K562 (cell line): Measurements from ENCODE around the gene OR2B2. TPM values are rescaled to one million over a fixed set of nuclear protein-coding genes. Genes with fewer than 3 reads are reported as not detected.

Experiments
- BCOR ChIP-seq: fragments of 450-650 bp; IDR thresholded peaks from 2 replicates; pipeline ENCODE4 v1.6.1; 2016
- CHD2 ChIP-seq: IDR thresholded peaks from 2 replicates; pipeline ENCODE4 v1.6.1; 2011; ENCODE audit warnings: low read depth, low read length
- ETS2 ChIP-seq: IDR thresholded peaks from 2 replicates; pipeline ENCODE4 v1.6.1; 2016; ENCODE audit warnings: borderline replicate concordance, missing genetic modification characterization, mild to moderate bottlenecking, moderate library complexity, missing compliant biosample characterization; ENCODE audit not compliant: poor library complexity, severe bottlenecking
- HNRNPLL ChIP-seq: fragments of 200-400 bp; formaldehyde crosslinking; IDR thresholded peaks from 2 replicates; pipeline ENCODE4 v1.6.1; 2017; ENCODE audit warnings: low read length, low read depth, mild to moderate bottlenecking; ENCODE audit not compliant: poor library complexity, severe bottlenecking
- HSF4 ChIP-seq: fragments of 250-450 bp; sonication (Bioruptor Pico); IDR thresholded peaks from 2 replicates; pipeline ENCODE4 v2.1.2; 2022; ENCODE audit warnings: mild to moderate bottlenecking, moderate library complexity, borderline replicate concordance
- ID3 ChIP-seq, 2 experiments: fragments of 250-450 bp in 1 of 2; fragments of 450-650 bp in 1 of 2; sonication (Bioruptor Pico) in 1 of 2; IDR thresholded peaks; 2 replicates each; pipeline versions ENCODE4 v1.6.1 to v1.8.0; 2016 to 2021; ENCODE audit warnings: mild to moderate bottlenecking in 2 of 2, moderate library complexity in 2 of 2, missing compliant biosample characterization in 1 of 2, missing genetic modification characterization in 1 of 2
- MCM3 ChIP-seq: fragments of 450-650 bp; IDR thresholded peaks from 2 replicates; pipeline ENCODE4 v1.6.1; 2016
- MCM5 ChIP-seq: fragments of 450-650 bp; IDR thresholded peaks from 2 replicates; pipeline ENCODE4 v1.6.1; 2016; ENCODE audit warnings: low read depth
- NELFE ChIP-seq: IDR thresholded peaks from 2 replicates; pipeline ENCODE4 v1.6.1; 2011; ENCODE audit warnings: mild to moderate bottlenecking; ENCODE audit not compliant: insufficient read depth, insufficient read length
- NFYB ChIP-seq: IDR thresholded peaks from 2 replicates; pipeline ENCODE4 v1.6.1; 2011; ENCODE audit warnings: mild to moderate bottlenecking, moderate library complexity; ENCODE audit not compliant: insufficient read length; ENCODE audit errors: extremely low read depth
- PCBP2 ChIP-seq: fragments of 200-400 bp; formaldehyde crosslinking; IDR thresholded peaks from 2 replicates; pipeline ENCODE4 v1.6.1; 2018; ENCODE audit warnings: low read length, low read depth, mild to moderate bottlenecking, moderate library complexity; ENCODE audit not compliant: poor library complexity, severe bottlenecking
- PHF8 ChIP-seq: fragments of 200-600 bp; sonication (generic); IDR thresholded peaks from 2 replicates; pipeline ENCODE4 v1.6.1; 2012; ENCODE audit warnings: mixed run types, mild to moderate bottlenecking, inconsistent platforms, low read length, moderate library complexity, borderline replicate concordance
- POU5F1 ChIP-seq: fragments of 150-350 bp; IDR thresholded peaks from 2 replicates; pipeline ENCODE4 v1.6.1; 2014; ENCODE audit warnings: borderline replicate concordance, low read length, low read depth, mild to moderate bottlenecking; ENCODE audit not compliant: partially characterized antibody
- SIN3A ChIP-seq, 2 experiments: fragments of 150-350 bp in 1 of 2; IDR thresholded peaks; 2 replicates each; pipeline ENCODE4 v1.6.1; 2011 to 2016; ENCODE audit warnings: borderline replicate concordance in 2 of 2, low read depth in 2 of 2, low read length in 2 of 2, mild to moderate bottlenecking in 2 of 2, moderate library complexity in 2 of 2; ENCODE audit not compliant: control insufficient read depth in 1 of 2
- SIRT6 ChIP-seq: IDR thresholded peaks from one replicate; pipeline ENCODE4 v1.6.1; 2012; ENCODE audit warnings: low read depth, mild to moderate bottlenecking, control low read depth, inconsistent platforms, low read length, moderate library complexity
- SMARCE1 ChIP-seq: fragments of 450-650 bp; IDR thresholded peaks from 2 replicates; pipeline ENCODE4 v1.7.1; 2016; ENCODE audit warnings: mild to moderate bottlenecking
- SNAPC5 ChIP-seq: fragments of 250-450 bp; sonication (Bioruptor Pico); IDR thresholded peaks from 2 replicates; pipeline ENCODE4 v1.8.0; 2021; ENCODE audit warnings: moderate library complexity, mild to moderate bottlenecking, inconsistent platforms
- SOX6 ChIP-seq: fragments of 450-650 bp; IDR thresholded peaks from 2 replicates; pipeline ENCODE4 v1.6.1; 2014; ENCODE audit warnings: mild to moderate bottlenecking
- TAF1 ChIP-seq: IDR thresholded peaks from 2 replicates; pipeline ENCODE4 v1.6.1; 2011; ENCODE audit warnings: mild to moderate bottlenecking, low read length, moderate library complexity; ENCODE audit not compliant: insufficient read depth, control insufficient read depth, severe bottlenecking; ENCODE audit errors: extremely low read depth
- TARDBP ChIP-seq: fragments of 450-650 bp; IDR thresholded peaks from 2 replicates; pipeline ENCODE4 v1.6.1; 2016
- XRCC3 ChIP-seq: fragments of 450-650 bp; IDR thresholded peaks from 2 replicates; pipeline ENCODE4 v1.6.1; 2017; ENCODE audit warnings: mild to moderate bottlenecking, moderate library complexity
- ZNF395 ChIP-seq: fragments of 200-800 bp; sonication (Bioruptor generic); IDR thresholded peaks from 2 replicates; pipeline ENCODE4 v1.6.1; 2017; ENCODE audit warnings: missing genetic modification characterization, missing compliant biosample characterization
- polyA plus RNA-seq, 8 experiments: library from polyadenylated mRNA; depleted of rRNA in 4 of 8; stranded (reverse) in 5 of 8; unstranded in 3 of 8; fragments of >200 nt; fragmentation: Nextera tagmentation in 2 of 8; fragmentation: Illumina TruSeq in 1 of 8; extraction: Ambion mirVana in 2 of 8; extraction: Trizol in 1 of 8; gene quantifications; 2 replicates each; pipeline versions ENCODE4 v1.2.1 to v1.2.3, GENCODE V29; 2011 to 2014; ENCODE audit warnings: inconsistent platforms in 1 of 8, missing spikeins in 1 of 8
- total RNA-seq, 7 experiments: library from RNA; depleted of rRNA in 6 of 7; stranded (reverse); fragments of >200 nt in 6 of 7; fragmentation: Illumina TruSeq in 2 of 7; extraction: Trizol in 2 of 7; gene quantifications; 2 replicates each; pipeline versions ENCODE4 v1.2.1 to v1.2.3, GENCODE V29; 2011 to 2021; ENCODE audit warnings: low replicate concordance in 1 of 7
- TF ChIP-seq, protein P1 (sequence below), 2 experiments: fragments of 450-650 bp; conservative IDR thresholded peaks; 2 replicates each; pipeline ENCODE4 v1.6.1; 2017; ENCODE audit warnings: mild to moderate bottlenecking in 2 of 2, moderate library complexity in 2 of 2

The OR2B2 gene
- total and polyA plus RNA-seq, 9 of the 15 experiments (the other 6 are each of a cell fraction or from before 2014, with no cell fraction given) = 0.24 TPM; not detected in 8

- TF ChIP-seq HNRNPLL (no peak), ZNF395 (0 out of 2 replicates have a peak, but pooled peaks have one; percentile 39), SIN3A (IDR thresholded peaks at IDR 0.05; ENCODE audit: borderline replicate concordance in 2 of 2, control insufficient read depth in 1 of 2, low read depth in 2 of 2, low read length in 2 of 2) (0 out of 4 replicates have a peak, but pooled peaks of 1 of the 2 experiments have one; percentile 51), BCOR (no peak), TAF1 (no peak), XRCC3 (no peak), SMARCE1 (no peak), SOX6 (no peak), MCM3 (no peak), PHF8 (no peak), HSF4 (CRISPR knock-in tag) (no peak), ETS2 (tag) (no peak), PCBP2 (no peak), SIRT6 (no peak), POU5F1 (no peak), CHD2 (no peak), ID3 (CRISPR knock-in tag; IDR thresholded peaks at IDR 0.05) (no peak), ID3 (tag; IDR thresholded peaks at IDR 0.05) (no peak), NELFE (no peak), TARDBP (no peak), MCM5 (no peak), NFYB (no peak), SNAPC5 (no peak)
- TF ChIP-seq, protein P1, sequence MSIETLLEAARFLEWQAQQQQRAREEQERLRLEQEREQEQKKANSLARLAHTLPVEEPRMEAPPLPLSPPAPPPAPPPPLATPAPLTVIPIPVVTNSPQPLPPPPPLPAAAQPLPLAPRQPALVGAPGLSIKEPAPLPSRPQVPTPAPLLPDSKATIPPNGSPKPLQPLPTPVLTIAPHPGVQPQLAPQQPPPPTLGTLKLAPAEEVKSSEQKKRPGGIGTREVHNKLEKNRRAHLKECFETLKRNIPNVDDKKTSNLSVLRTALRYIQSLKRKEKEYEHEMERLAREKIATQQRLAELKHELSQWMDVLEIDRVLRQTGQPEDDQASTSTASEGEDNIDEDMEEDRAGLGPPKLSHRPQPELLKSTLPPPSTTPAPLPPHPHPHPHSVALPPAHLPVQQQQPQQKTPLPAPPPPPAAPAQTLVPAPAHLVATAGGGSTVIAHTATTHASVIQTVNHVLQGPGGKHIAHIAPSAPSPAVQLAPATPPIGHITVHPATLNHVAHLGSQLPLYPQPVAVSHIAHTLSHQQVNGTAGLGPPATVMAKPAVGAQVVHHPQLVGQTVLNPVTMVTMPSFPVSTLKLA (conservative IDR thresholded peaks at IDR 0.05) = no peak
Measured at GRCh38 chr6:27897580-27898206, 14.5 kb downstream of the OR2B2 start (continued).
